ENCODE results near the gene BLVRB. TPM values are rescaled to one million over a fixed set of nuclear protein-coding genes. Genes with fewer than 3 reads are reported as not detected.

Gene BLVRB
- total and polyA plus RNA-seq, 10 of the 15 experiments (the other 5 are each of a cell fraction or from before 2014, with no cell fraction given), result 6.3 to 53.3 (median 27.8) TPM

DNA sequence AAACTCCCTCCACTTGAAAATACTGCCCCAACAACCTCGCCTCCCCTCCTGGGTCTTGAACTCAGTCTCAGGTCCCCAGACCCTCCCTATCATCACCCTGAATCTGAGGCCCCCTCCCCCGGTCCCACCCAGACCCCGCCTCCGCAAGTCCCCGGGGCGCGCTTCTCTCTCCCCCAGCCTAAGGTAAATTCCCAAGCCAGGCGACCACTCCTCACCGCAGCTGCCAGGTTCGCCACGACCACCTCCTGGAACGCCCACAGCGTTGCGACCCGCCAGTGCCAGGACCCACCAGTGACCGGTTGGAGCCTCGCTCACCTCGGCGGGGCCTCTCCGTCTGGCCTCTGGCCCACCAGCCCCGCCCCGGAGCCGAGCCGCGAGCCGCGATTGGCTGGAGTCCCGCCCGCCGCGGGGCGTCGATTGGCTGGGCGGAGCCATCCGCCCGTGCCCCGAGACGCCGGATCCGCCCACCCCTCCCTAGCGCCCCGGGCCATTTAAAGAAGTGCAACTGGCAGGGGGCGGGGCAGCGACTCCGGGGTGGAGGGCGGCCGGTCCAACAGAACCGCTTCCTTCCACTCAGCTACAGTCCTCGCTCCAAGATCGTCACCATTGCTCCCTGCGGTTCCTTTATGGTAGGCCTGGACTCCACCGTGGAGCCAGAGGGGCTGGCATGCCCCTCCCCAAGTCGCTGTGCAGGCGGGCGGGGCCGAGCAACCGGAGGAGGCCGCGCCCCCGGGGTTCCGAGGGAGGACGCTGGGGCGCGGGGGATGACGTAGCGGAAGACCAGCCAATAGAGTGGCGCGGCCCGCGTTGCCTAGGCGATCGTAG lies 21.3 kb downstream of the BLVRB start, which contains the start of gene SERTAD3:
Gene SERTAD3 (minus strand): TSS at position 336 of the 825 bp plus-strand sequence. CDS start 2,255 bp downstream, outside the sequence.
- FAIRE-seq, result peak; percentile 38
- peak; percentile 76 for DNase-seq (ENCODE audit: low read depth, low spot score)
- H3K4me3 ChIP-seq, result peak within 1 kb of the TSS; percentile 88
- 2% methylated on average over 54 of the region's 72 CpGs for WGBS (ENCODE audit: insufficient coverage, insufficient replicate concordance, low lambda C conversion rate, missing lambda C conversion rate)
- peaks cover 28% of the 10 kb centered on the region for H3K79me2 ChIP-seq (ENCODE audit: control insufficient read depth, insufficient read depth, low read length)
- peak within 1 kb of the TSS; percentile 98 for H2AFZ ChIP-seq (ENCODE audit: control insufficient read depth, low read depth, low read length)
- in situ Hi-C loops (cut with MboI) (no loop called here), intact Hi-C loops (cut with micrococcal nuclease; ENCODE audit: unreplicated experiment) (loop anchor here (1.0 to 2.0 kb wide), 4 partner anchors 19 to 139 kb away; partner anchors contain the start of gene SERTAD1)
- no TSS peak for BruUV-seq (replicated peaks)
- H3K9ac ChIP-seq (ENCODE audit: control insufficient read depth, insufficient read depth, low read length), result peak within 1 kb of the TSS; percentile 96
- ATAC-seq, result peak; percentile 88
- H3K4me2 ChIP-seq (ENCODE audit: control insufficient read depth, insufficient read depth), result peak within 1 kb of the TSS; percentile 86
- peak within 1 kb of the TSS; percentile 94 for H3K27ac ChIP-seq (ENCODE audit: control insufficient read depth, insufficient read depth)
- SMC1A ChIA-PET (ENCODE audit: uncharacterized antibody, unreplicated experiment), result interaction anchor here (1.1 to 4.2 kb wide), 11 partner anchors 10 to 139 kb away, joined by 3 to 35 read pairs (median 6); partner anchors contain the start of genes C19orf47 and SERTAD1
- POLR2A ChIA-PET, result interaction anchor here (0.6 to 4.7 kb wide), 16 partner anchors 9 to 301 kb away, joined by 3 to 55 read pairs (median 6); partner anchors contain the start of genes C19orf47, PLD3 and SERTAD1
- H3K27me3 ChIP-seq (replicated peaks in 1 of 2; ENCODE audit: control insufficient read depth in 2 of 2, insufficient read depth in 2 of 2, low read length in 1 of 2), result no peaks in the 10 kb centered on the region
- no peaks in the 10 kb centered on the region for H3K9me3 ChIP-seq (replicated peaks; ENCODE audit: control insufficient read depth, insufficient read depth, low read length)
- RAD21 ChIA-PET (ENCODE audit: unreplicated experiment), result interaction anchor here (1.1 to 3.3 kb wide), 10 partner anchors 9 to 334 kb away, joined by 3 to 35 read pairs (median 8); partner anchors contain the start of genes C19orf47, PLD3 and RAB4B
- H3K36me3 ChIP-seq (ENCODE audit: control insufficient read depth in 2 of 2, insufficient read depth in 2 of 2, low read length in 1 of 2), result peaks cover 8 to 15% of the 10 kb centered on the region in 2 experiments; a peak in 3 of 4 replicates
- CTCF ChIA-PET, result interaction anchor here (1.5 to 4.6 kb wide), 7 partner anchors 18 to 139 kb away, joined by 4 to 40 read pairs (median 13); partner anchors contain the start of genes BLVRB and SERTAD1
- no peaks in the 10 kb centered on the region for H4K20me1 ChIP-seq (ENCODE audit: control insufficient read depth, insufficient read depth)
- peaks cover 5% of the 10 kb centered on the region for H3K4me1 ChIP-seq (ENCODE audit: control insufficient read depth, insufficient read depth, low read length)
- no peak for TF ChIP-seq USF2 (IDR thresholded peaks at IDR 0.05; ENCODE audit: borderline replicate concordance, low read depth, low read length)
- 0 out of 2 replicates have a peak, but pooled peaks have one; percentile 38 for TF ChIP-seq ZNF207 (IDR thresholded peaks at IDR 0.05; ENCODE audit: borderline replicate concordance)
- TF ChIP-seq ASH2L (IDR thresholded peaks at IDR 0.05; ENCODE audit: borderline replicate concordance, low read depth), result no peak
- TF ChIP-seq IKZF2 (IDR thresholded peaks at IDR 0.05), result no peak; a peak in 1 of 4 replicates
- TF ChIP-seq BCL3 (IDR thresholded peaks at IDR 0.05; ENCODE audit: borderline replicate concordance, insufficient read depth, low read depth, low read length, poor library complexity, severe bottlenecking), result no peak
- peak; percentile 60 to 86 for TF ChIP-seq SRF (IDR thresholded peaks at IDR 0.05; ENCODE audit: low read depth in 2 of 2, low read length in 2 of 2)
- peak; percentile 40; the same call in 1 of the 2 replicates for TF ChIP-seq BACH1 (IDR thresholded peaks at IDR 0.05; ENCODE audit: borderline replicate concordance)
- TF ChIP-seq BHLHE40 (IDR thresholded peaks at IDR 0.05; ENCODE audit: borderline replicate concordance in 1 of 2, low read depth in 2 of 2, low read length in 1 of 2), result peak; percentile 77 to 93; a peak in 3 of 4 replicates
- no peak for TF ChIP-seq CTCF (IDR thresholded peaks at IDR 0.05 in 2 of 3, conservative IDR thresholded peaks at IDR 0.05 in 1 of 3; ENCODE audit: control insufficient read depth in 2 of 3, extremely low read depth in 1 of 3, insufficient read depth in 1 of 3, low read depth in 3 of 3, low read length in 3 of 3)
- TF ChIP-seq, protein P1, sequence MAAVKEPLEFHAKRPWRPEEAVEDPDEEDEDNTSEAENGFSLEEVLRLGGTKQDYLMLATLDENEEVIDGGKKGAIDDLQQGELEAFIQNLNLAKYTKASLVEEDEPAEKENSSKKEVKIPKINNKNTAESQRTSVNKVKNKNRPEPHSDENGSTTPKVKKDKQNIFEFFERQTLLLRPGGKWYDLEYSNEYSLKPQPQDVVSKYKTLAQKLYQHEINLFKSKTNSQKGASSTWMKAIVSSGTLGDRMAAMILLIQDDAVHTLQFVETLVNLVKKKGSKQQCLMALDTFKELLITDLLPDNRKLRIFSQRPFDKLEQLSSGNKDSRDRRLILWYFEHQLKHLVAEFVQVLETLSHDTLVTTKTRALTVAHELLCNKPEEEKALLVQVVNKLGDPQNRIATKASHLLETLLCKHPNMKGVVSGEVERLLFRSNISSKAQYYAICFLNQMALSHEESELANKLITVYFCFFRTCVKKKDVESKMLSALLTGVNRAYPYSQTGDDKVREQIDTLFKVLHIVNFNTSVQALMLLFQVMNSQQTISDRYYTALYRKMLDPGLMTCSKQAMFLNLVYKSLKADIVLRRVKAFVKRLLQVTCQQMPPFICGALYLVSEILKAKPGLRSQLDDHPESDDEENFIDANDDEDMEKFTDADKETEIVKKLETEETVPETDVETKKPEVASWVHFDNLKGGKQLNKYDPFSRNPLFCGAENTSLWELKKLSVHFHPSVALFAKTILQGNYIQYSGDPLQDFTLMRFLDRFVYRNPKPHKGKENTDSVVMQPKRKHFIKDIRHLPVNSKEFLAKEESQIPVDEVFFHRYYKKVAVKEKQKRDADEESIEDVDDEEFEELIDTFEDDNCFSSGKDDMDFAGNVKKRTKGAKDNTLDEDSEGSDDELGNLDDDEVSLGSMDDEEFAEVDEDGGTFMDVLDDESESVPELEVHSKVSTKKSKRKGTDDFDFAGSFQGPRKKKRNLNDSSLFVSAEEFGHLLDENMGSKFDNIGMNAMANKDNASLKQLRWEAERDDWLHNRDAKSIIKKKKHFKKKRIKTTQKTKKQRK (IDR thresholded peaks at IDR 0.05; ENCODE audit: low read depth, low read length), result no peak
- no peak for TF ChIP-seq PML (IDR thresholded peaks at IDR 0.05; ENCODE audit: low read length)
- TF ChIP-seq MTA2 (IDR thresholded peaks at IDR 0.05; ENCODE audit: low read depth), result 0 out of 2 replicates have a peak, but pooled peaks have one; percentile 18

All from GM12878 (cell line).